MCF 10A (cell line): ENCODE data around the gene ASB3. TPM values are rescaled to one million over a fixed set of nuclear protein-coding genes. Genes with fewer than 3 reads are reported as not detected.

ENCODE experiments used
- BruUV-seq: library from RNA; stranded (reverse); fragments of 400-500 nt; replicated peaks from 2 replicates; lab custom pipeline; 2021; lab: Mats Ljungman, UMichigan
- CTCF ChIA-PET: fragments of 300-600 bp; sonication (Branson Sonifier 250); formaldehyde crosslinking; extraction: SDS; loops from one replicate; lab custom pipeline; 2021; ENCODE audit warnings: antibody characterized with exemption, inconsistent platforms; lab: Yijun Ruan, JAX
- POLR2A ChIA-PET: fragments of 300-600, 350-650 bp; sonication (Branson Sonifier 250); formaldehyde crosslinking; extraction: SDS; loops from one replicate; lab custom pipeline; 2020; ENCODE audit warnings: antibody characterized with exemption, inconsistent platforms; lab: Yijun Ruan, JAX
- DNase-seq: peaks from one replicate; pipeline ENCODE4 v3.0.0-alpha.2; 2018; ENCODE audit not compliant: unreplicated experiment
- H3K27ac Mint-ChIP-seq: one replicate; pipeline ENCODE4 v1.8.0; 2022; ENCODE audit warnings: mild to moderate bottlenecking, low read depth, mixed read lengths; ENCODE audit not compliant: unreplicated experiment
- H3K27me3 Mint-ChIP-seq: one replicate; pipeline ENCODE4 v1.8.0; 2022; ENCODE audit warnings: mixed read lengths; ENCODE audit not compliant: insufficient read depth, unreplicated experiment
- H3K36me3 Mint-ChIP-seq: one replicate; pipeline ENCODE4 v1.8.0; 2022; ENCODE audit warnings: mild to moderate bottlenecking, moderate library complexity, mixed read lengths; ENCODE audit not compliant: insufficient read depth, unreplicated experiment
- H3K4me1 Mint-ChIP-seq: one replicate; pipeline ENCODE4 v1.8.0; 2022; ENCODE audit warnings: mixed read lengths; ENCODE audit not compliant: insufficient read depth, unreplicated experiment
- H3K4me3 Mint-ChIP-seq: one replicate; pipeline ENCODE4 v1.8.0; 2022; ENCODE audit warnings: mild to moderate bottlenecking, moderate library complexity, mixed read lengths; ENCODE audit not compliant: unreplicated experiment
- H3K9me3 Mint-ChIP-seq: one replicate; pipeline ENCODE4 v1.8.0; 2022; ENCODE audit warnings: mixed read lengths; ENCODE audit not compliant: unreplicated experiment
- intact Hi-C: fragments of 100-400 bp; cut with micrococcal nuclease; formaldehyde crosslinking; loops from 2 replicates; pipeline ENCODE4 v1.14.1; 2022
- total RNA-seq: library from RNA; stranded (reverse); gene quantifications from 2 replicates; pipeline ENCODE4 v1.2.3, GENCODE V29; 2022
- TF ChIP-seq, protein P1 (sequence below): fragments of 200-600 bp; IDR thresholded peaks from one replicate; pipeline ENCODE4 v1.8.0; 2022; ENCODE audit warnings: antibody characterized with exemption, mild to moderate bottlenecking; ENCODE audit not compliant: unreplicated experiment

The ASB3 gene
- total RNA-seq, 1 experiment from 2014 or later, result 19.7 TPM

DNA sequence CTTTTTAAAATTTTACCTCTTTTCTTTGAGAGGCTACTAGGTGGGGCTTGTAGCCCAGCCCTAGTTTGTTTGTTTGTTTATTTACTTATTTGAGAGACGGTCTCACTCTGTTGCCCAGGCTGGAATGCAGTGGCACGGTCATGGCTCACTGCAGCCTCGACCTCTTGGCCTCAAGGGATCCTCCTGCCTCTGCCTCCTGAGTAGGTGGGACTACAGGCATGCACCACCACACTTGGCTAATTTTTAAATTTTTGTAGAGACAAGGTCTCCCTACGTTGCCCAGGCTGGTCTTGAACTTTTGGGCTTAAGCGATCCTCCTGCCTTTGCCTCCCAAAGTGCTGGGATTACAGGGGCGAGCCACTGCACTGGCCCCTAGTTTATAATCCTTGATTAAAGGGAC lies 35.1 kb upstream of the ASB3 start:
- no peak for DNase-seq
- Mint-ChIP-seq H3K36me3 (peaks cover 31% of the 10 kb centered on the region), H3K27me3 (no peaks in the 10 kb centered on the region), H3K27ac (no peak overlapping the region), H3K9me3 (no peaks in the 10 kb centered on the region), H3K4me3 (no peak overlapping the region), H3K4me1 (peaks cover 5% of the 10 kb centered on the region)
- ChIA-PET POLR2A (no interaction called here), CTCF (interaction anchor here (0.7 kb wide), 1 partner anchor 21 kb away, joined by 3 read pairs; no protein-coding TSS in a partner anchor)
- intact Hi-C loops, result no loop called here
- TF ChIP-seq, protein P1, sequence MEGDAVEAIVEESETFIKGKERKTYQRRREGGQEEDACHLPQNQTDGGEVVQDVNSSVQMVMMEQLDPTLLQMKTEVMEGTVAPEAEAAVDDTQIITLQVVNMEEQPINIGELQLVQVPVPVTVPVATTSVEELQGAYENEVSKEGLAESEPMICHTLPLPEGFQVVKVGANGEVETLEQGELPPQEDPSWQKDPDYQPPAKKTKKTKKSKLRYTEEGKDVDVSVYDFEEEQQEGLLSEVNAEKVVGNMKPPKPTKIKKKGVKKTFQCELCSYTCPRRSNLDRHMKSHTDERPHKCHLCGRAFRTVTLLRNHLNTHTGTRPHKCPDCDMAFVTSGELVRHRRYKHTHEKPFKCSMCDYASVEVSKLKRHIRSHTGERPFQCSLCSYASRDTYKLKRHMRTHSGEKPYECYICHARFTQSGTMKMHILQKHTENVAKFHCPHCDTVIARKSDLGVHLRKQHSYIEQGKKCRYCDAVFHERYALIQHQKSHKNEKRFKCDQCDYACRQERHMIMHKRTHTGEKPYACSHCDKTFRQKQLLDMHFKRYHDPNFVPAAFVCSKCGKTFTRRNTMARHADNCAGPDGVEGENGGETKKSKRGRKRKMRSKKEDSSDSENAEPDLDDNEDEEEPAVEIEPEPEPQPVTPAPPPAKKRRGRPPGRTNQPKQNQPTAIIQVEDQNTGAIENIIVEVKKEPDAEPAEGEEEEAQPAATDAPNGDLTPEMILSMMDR, result no peak
- BruUV-seq, result no TSS peak

DNA sequence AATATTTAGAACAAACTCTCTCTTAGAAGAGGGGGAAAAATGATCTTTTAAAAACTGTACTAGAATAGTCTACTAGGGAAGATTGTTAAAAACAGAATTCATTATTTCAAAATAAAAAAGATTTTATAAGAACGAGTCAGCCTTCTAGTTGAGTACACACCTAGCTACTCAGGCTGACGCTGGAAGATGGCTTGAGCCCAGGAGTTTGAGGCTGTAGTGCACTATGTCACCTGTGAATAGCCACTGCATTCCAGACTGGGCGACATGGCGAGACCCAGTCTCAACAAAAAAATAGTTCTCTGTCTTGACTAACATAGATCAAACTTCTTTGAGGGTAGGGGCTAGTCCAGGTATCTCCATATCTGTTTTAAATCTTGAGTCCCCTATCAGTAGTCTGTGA lies 34.0 kb upstream of the ASB3 start:
- BruUV-seq, result no TSS peak
- Mint-ChIP-seq H3K27ac (no peak overlapping the region), H3K27me3 (no peaks in the 10 kb centered on the region), H3K4me1 (no peaks in the 10 kb centered on the region), H3K4me3 (no peak overlapping the region), H3K36me3 (peaks cover 42% of the 10 kb centered on the region), H3K9me3 (no peaks in the 10 kb centered on the region)
- intact Hi-C loops, result no loop called here
- ChIA-PET POLR2A (interaction anchor here (0.6 to 1.2 kb wide), 3 partner anchors 9 to 55 kb away, joined by 3 to 5 read pairs (median 5); no protein-coding TSS in a partner anchor), CTCF (no interaction called here)
- TF ChIP-seq, protein P1, result no peak
- no peak for DNase-seq

DNA sequence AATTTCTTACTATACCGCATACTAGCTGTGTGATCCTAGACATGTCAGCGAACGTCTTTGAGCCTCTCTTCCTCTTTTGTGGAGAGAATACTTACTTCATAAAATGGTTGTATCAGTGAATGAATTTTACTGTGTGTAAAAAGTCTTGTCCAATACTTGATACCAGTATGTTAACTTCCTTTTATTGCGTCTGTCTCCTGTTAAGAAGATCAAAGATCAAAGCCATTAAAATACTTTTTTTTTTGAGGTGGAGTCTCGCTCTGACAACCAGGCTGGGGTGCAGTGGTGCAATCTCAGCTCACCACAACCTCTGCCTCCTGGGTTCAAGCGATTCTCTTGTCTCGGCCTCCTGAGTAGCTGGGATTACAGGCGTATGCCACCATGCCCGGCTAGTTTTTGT lies 33.3 kb upstream of the ASB3 start:
- no peak for DNase-seq
- no peak overlapping the region for H3K27ac Mint-ChIP-seq
- H3K27me3 Mint-ChIP-seq, result no peaks in the 10 kb centered on the region
- POLR2A ChIA-PET, result interaction anchor here (1.2 kb wide), 1 partner anchor 10 kb away, joined by 3 read pairs; no protein-coding TSS in a partner anchor
- H3K36me3 Mint-ChIP-seq, result peaks cover 49% of the 10 kb centered on the region
- H3K4me1 Mint-ChIP-seq, result no peaks in the 10 kb centered on the region
- TF ChIP-seq, protein P1, result no peak
- H3K4me3 Mint-ChIP-seq, result no peak overlapping the region
- H3K9me3 Mint-ChIP-seq, result no peaks in the 10 kb centered on the region
- intact Hi-C loops, result no loop called here
- CTCF ChIA-PET, result interaction anchor here (0.5 kb wide), 1 partner anchor 93 kb away, joined by 3 read pairs; no protein-coding TSS in a partner anchor
- BruUV-seq, result no TSS peak

DNA sequence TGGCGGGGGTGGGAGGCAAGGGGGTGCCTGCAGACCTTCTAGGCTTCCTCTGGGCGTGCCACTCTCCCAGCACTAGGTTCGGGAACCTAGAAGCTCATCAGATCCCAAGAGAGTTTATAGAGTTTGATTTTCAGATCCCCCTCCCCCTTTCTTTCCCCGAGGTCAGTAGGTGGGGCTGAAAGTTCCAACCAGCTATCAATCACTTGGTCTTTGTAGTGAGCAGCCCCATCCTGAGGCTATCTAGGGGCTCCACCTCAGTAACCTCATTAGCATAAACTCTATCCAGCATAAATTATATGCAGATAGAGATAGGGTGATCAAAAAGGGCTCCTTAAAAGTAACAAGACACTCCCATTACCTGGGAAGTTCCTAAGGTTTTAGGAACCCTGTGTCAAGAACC lies 32.9 kb upstream of the ASB3 start:
- ChIA-PET POLR2A (interaction anchor here (0.6 kb wide), 1 partner anchor 49 kb away, joined by 3 read pairs; no protein-coding TSS in a partner anchor), CTCF (interaction anchor here (0.5 kb wide), 1 partner anchor 93 kb away, joined by 3 read pairs; no protein-coding TSS in a partner anchor)
- BruUV-seq, result no TSS peak
- H3K4me3 Mint-ChIP-seq, result no peak overlapping the region
- H3K9me3 Mint-ChIP-seq, result no peaks in the 10 kb centered on the region
- no peak overlapping the region for H3K27ac Mint-ChIP-seq
- intact Hi-C loops, result no loop called here
- no peaks in the 10 kb centered on the region for H3K27me3 Mint-ChIP-seq
- peaks cover 53% of the 10 kb centered on the region for H3K36me3 Mint-ChIP-seq
- no peaks in the 10 kb centered on the region for H3K4me1 Mint-ChIP-seq
- TF ChIP-seq, protein P1, result no peak
- no peak for DNase-seq
